Myocyte (in vitro differentiated cells): ENCODE results near the gene MNT. TPM values are rescaled to one million over a fixed set of nuclear protein-coding genes. Genes with fewer than 3 reads are reported as not detected.

Experiments used
- DNase-seq: peaks from one replicate; pipeline ENCODE4 v3.0.0-alpha.2; 2012; ENCODE audit warnings: low read depth
- total RNA-seq: library from RNA; depleted of rRNA; stranded (reverse); fragments of >200 nt; gene quantifications from 2 replicates; pipeline ENCODE4 v1.2.3, GENCODE V29; 2014

Gene MNT
- total RNA-seq, 1 donor from 2014 or later = 8.5 TPM

DNA sequence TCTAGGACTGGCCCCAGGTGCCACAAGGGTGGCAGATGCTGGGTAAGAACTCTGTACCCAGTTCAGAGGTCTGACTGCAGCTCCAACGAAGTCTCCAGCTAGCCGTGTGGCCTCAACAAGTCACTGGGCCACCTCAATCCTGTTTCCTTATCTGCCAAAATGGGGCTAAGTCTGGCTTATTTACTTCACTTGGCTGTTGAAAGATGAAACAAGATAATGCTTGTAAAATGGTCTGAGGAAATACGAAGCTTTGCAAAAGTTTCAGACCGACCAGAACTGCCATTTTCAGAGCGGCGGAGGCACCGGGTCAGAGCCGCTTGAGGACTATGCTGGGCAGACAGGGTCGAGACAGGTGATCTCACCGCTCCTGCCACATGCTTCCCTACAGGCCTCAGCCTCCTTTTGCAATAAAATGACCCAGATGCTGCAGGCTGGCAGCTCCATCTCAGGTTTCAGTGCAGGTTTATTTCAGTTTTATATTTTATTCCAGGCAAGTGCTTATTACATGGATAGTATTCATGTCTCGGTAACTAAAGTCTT, 17.2 kb downstream of the MNT start:
- DNase-seq = no peak

DNA sequence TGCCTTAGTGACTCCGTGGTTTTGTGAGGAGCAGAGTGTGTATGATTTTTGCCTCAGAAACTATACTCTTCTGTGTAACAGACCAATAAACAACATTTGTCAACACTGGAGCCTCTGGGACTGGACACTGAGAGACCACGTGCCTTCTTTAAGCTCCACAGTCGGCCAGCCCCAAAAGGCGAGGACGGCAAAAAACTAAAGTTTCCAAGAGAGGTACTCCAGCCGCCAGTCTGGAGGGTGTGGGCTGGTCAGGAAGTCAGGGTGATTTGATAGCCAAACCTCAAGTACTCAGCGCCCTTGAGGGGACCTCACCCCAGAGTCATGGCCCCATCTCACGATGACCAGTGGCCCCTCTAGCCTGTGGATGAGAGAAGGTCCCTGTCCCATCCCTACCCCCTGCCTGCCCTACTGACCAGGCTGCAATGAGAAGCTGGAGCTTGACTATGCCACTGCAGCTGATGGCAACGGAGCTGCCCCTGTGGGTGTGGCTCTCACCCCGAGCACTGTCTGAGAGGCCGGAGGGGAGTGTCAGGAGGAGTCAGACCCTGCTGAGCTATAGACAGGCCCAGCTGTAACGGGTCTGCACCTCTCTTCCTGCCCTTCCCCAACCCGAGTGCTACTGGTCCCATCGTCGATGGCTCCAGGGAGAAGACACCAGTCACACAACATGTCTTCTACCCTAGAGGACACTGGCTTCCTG, 19.8 kb downstream of the MNT start:
- DNase-seq = no peak

DNA sequence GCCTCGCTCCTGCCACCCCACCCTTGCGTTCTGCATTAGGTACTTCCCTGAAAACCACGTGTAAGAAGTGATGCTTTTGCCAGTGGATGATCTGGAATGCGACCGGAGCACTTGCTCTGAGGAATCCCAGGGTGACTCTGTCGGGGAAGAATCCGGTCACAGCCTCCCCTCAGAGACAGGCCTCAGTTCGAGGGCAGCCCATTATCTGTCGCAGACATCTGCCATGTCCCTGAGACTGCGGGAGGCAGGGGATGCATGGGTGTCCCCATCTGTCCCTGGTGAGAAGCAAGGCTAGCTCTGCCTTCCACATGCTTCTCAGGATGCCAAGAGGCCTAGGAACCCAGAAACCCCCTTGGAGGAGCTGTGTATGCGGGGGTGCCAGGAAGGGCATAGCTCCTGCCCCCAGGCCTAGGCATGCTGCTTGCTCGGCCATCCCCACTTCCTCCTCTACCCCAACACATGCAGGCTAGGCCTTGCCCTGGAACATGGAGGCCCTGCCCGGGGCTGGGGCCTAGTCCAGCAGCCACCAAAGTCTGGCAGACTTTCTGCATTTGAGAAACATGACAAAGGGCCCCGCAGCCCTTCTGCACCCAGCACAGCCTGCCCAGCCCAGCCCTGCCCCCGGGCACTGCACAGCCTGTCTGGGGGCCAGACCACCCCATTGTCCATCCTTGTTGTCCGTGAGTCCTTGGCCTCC, 20.5 kb downstream of the MNT start:
- DNase-seq = no peak

DNA sequence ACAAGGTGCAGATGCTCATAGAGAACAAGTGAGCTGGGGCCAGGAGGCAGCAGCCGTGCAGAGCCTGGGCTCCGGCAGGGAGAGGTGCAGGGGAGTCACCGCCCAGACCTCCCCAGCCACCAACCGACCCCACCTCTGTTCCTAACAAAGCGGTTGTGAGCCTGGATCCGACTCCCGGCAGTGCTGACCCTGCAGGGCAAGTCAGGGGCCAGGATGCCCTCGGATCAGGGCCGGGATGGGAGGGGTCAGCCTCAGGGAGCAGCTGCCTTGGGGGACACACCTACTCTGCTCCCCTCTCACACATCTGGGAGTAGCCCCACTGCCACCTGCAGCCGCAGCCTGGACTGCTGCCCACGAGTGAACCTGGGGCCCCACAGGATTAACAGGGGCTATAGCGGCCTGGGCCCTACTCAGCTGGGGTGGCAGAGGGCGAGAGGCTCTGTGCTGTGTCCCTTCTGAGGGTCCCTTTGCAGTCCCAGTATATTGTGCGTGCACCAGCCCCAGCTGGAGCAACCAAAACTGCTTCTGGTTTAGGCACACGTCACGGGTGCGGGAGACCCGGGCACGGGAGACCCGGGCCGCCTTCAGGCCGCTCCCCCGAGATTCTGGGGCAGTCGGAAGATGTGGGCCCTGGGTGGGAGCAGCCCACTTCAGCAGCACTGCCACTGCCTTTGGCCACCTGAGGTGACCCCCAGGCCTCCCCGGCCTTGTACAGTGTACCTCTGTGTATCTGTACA, 21.2 kb downstream of the MNT start:
- no peak for DNase-seq

DNA sequence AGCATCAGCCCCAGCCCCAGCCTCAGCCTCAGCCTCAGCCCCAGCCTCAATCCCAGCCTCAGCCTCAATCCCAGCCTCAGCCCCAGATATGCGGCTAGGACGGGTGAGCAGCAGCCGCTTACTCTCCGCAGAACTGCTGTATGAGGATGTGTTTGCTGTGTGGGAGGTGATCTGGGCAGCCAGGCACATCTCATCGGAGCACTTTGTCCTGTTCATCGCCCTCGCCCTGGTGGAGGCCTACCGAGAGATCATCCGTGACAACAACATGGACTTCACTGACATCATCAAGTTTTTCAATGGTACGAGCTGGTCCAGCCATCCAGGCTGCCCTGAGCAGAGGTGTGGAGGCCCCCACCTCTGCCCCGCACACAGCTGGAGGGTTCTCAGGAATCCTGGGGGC, 22.0 kb downstream of the MNT start:
- no peak for DNase-seq

DNA sequence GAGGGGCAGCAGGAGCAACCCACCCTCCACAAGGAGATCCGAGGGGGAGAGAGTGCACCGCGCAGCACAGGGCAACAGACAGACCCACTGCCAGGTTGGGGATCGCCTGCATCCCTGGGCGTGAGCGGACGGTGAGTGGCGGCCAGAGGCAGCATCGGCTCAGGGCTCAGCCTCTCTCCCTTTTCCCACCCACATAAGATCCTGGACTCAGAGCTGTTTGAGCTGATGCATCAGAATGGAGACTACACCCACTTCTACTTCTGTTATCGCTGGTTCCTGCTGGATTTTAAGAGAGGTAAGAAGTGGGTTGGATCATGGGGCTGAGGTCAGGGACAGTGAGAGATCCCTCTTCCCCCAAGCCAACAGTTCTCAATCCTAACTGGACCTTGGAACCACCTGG, 23.2 kb downstream of the MNT start:
- DNase-seq = no peak

DNA sequence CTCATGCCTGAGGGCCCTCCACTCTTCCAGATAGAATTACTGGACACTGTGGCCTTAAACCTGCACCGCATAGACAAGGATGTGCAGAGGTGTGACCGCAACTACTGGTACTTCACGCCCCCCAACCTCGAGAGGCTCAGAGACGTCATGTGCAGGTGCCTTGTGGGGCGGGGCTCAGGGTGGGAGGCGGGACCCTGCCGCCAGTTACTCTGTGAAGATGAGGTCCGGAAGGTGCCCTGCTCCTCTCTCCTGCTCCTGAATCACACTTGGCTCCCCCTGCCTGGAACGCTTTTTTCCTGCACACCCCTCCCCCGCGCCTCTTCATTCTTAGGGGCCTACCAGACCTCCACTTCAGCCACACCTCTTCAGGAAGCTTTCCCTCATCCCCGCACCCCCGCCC, 24.8 kb downstream of the MNT start:
- DNase-seq = no peak

DNA sequence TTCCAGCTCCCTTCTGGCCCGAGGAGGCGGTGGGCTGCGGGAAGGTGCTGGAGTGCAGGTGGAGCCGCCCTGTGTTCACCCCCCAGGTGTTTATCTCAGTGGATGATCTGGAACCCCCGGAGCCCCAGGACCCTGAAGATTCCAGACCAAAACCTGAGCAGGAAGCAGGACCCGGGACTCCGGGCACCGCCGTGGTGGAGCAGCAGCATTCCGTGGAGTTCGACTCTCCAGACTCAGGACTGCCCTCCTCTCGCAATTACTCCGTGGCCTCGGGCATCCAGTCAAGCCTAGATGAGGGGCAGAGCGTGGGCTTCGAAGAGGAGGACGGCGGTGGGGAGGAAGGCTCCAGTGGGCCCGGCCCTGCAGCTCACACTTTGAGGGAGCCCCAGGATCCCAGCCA, 25.5 kb downstream of the MNT start:
- DNase-seq = no peak

DNA sequence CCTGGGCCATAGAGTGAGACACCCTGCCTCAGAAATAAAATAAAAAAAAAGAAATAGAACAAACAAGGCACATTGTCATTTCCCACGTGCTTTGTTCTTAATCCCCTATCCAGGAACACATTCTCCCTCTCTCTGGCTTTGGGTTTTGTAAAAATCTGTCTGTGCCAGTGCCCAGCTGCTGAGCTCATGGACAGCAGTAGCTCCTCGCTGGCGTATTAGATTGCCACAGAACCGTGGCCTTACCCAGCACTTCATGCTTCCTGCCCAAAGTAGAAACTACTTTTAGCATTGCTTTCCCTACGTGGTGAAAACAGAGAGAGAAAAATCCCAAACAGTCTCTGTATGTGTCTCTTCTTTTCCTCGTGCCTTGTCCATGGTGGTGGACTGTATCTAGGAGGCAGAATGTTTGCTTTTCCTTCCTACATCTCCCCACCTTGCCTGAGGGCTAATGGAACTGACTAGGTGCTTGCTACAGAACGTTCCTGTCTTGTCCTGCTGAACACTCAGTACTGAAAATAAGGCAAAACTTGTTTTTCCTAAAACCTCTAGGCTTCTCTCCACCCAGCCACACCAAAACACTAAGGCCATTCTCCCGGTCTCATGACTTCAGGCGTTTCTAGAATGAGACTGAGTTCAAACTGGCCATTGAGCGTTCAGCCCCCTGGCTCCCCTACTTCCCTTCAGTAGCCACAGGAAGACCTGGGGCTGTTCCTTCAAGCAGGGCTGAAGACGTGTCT, 26.1 kb downstream of the MNT start:
- DNase-seq = peak; percentile 75

DNA sequence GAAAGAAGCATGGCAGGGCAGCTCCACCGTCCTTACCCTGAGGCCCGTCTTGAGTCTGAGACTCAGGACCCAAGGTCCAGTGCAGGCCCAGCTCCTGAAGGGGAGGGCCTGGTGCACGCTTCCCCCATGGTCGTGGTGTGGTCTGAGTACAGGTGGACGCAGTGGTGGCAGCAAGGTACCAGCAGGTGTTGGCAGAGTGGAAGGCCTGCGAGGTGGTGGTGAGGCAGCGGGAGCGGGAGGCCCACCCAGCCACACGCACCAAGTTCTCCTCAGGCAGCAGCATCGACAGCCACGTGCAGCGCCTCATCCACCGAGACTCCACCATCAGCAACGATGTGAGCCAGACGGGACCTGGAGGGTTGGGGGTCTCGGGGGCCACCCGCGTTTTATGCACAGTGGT, 27.7 kb downstream of the MNT start:
- DNase-seq = no peak

DNA sequence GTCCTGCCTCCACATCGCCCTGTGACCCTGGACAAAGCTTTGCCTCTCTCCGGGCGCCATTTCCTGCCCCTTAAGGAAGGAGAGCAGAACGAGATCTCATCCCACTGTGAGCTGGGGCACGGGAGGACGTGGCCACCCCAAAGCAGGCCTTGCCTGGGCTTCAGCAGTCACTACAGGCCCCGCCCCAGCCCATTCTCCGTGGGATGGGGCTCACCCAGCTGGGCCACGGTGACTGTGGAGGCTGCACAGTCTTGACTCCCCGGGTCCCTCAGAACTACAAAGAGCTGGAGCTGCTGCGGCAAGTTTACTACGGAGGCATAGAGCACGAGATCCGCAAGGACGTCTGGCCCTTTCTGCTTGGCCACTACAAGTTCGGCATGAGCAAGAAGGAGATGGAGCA, 28.2 kb downstream of the MNT start:
- DNase-seq = no peak

DNA sequence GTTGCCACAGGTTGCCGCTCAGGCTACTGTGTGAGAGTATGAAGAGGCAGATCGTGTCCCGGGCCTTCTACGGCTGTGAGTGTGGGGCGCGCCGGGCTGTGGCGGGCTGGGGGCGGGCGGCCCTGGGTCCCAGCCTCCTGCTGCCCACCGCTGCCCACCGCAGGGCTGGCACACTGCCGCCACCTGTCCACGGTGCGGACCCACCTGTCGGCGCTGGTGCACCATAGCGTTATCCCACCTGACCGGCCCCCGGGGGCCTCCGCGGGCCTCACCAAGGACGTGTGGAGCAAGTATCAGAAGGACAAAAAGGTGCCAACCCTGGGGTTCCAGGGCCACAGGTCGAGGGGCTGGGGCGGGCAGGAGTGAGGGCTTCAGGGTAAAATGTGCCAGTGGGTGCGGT, 28.7 kb downstream of the MNT start:
- DNase-seq = no peak

DNA sequence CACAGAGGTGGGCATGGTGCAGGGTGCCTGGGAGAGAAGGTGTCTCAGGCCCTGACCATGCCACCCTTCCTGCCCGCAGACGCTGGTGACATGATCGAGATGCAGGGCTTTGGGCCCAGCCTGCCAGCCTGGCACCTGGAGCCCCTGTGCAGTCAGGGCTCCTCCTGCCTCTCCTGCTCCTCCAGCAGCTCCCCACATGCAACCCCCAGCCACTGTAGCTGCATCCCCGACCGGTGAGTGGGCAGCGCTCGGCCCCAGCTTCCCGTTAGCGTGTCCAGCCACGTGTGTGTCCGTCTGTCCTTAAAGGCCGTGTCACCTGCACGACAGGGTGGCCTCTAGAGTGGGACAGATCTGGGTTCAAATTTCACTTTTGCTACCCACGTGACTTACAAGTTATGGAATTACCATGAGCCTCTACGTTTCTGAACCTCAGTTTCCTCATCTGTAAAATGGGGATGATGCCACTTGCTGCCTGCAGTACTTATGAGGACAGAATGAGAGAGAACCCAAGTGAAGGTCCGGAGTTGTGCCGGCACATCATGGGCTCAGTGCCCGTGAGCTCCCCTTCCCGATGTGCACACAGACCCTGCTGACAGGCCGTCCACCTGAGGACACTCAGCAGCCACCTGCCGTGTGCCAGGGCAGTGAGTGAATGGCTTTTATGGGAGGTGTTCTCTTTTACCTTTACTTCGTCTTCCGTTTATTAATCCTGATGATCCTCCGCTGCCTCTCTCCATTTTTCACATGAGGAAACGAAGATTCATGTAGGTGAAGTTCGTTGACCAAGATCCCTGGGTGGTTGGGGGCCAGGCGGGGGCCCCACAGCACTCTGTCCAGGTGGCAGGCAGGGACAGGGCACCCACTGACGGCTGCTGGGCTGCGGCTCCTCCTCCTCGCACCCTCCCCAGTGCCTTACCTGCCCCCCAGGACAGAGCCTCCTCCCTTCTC, 29.4 kb downstream of the MNT start:
- no peak for DNase-seq

DNA sequence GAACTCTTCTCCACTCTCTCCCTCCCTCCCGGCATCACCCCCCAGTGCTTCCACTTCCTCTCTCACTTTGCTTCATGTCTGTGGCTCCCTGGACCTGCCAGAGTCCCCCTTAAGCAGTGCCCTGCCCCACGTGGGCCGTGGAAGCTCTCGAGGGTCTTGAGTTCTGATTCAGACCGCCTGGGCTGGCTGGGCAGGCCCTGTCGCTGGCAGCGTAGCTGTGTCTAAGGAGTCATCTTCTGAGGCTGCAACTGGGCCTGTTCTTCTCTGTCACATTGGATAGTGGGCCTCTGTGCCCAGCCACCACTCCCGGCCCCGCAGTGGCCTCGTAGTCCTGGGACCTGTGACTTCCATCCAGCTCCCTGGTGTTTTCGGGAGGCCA, 30.7 kb downstream of the MNT start:
- DNase-seq = no peak

DNA sequence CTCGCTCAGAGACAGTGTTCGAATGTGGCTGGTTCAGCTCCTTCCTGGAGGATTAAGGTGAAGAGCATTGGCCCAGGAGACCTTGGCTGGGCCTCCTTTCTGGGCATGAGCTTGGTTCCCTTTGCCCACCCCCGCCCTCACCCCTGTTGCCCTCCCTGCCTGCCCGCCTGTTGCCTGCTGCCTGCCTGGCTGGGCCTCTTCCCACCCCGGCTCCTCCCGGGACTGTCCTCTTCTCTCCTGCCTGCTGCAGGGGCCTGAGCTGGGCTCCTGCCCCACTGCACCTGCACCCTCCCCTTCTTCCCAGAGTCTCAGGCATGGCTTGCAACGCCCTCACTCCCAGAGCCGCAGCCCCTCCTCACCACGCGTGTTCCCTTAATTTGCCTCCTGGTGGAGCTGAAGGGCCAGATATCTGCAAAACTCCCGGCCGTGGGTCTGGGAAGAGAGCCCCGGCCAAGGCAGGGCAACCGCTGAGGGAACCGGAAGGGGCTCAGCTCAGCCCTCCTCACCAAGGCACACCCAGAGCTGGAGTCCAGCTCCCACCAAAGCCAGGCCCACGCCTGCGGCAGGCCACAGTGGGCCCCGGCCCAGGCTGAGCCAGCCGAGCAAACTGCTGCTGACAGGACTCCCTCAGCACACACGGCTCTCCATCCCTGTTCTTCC, 31.2 kb downstream of the MNT start:
- no peak for DNase-seq

DNA sequence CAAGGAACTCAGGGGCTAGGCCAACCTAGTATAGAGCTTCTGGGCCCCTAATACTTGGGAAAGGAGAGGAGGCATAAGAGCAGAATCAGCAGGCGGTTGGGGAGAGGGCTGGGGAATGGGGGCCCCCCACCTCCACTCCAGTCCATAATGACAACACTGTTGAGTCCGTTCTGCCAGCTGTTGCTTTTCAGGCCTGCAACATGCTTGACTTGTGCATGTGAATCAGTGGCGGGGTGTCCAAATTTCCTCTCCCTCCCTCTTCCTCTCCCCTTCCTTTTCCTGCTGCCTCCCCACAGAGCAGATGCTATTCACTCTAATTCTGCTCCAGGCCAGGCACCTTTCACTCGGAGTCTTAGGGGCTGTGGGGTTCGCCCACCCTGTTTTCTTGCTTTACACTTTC, 31.8 kb downstream of the MNT start:
- DNase-seq = no peak

DNA sequence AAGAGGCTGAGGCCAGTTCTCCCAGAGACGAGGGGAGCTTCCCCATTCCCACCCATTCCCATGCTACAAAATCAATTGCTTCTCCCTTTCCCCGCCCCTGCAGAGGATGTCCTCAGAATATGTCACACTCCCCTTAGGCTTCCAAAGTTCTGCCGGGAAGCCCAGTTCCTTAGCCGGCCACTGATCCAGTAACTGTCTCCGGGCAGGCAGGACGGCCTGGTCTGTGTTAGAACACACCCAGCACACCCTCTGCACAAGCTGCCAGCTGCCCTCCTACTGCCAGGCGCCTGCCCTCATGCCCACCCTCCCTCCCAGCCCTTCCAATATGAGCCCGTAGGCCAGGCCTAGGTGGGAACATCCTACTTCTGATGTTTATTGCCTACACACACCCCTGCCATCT, 32.5 kb downstream of the MNT start:
- no peak for DNase-seq

DNA sequence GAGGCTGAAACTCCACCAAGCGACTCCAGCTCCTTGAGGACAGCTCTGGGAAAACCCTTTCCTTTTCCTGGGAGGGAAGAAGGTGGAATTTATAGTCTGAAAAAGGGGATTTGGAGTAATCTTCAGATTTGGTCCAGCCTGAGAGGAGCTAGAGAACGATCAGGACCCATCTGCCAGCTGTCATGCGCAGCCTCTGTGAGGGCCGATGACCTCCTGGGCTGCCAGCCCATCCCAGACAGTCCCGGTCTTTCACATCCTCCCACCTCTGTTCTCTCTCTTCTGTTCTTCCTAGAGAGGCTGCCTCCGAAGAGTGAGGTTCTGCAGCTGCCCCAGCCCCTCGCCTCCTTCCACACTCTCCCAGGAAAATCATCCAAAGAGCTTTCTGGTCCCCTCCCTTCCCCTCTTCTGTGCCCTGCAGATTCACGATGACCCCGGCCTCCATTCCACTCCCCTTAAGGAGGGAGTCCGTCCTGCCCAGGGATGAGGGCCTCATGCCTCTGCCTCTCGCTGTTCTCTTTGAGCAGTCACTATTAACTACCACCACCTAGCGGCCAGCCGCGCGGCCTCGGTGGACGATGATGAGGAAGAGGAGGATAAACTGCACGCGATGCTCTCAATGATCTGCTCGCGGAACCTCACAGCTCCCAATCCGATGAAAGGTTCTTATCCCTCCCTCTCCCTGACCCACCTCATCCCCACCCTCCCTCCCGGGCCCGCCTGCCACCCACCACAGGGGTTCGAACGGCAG, 33.9 kb downstream of the MNT start:
- no peak for DNase-seq

DNA sequence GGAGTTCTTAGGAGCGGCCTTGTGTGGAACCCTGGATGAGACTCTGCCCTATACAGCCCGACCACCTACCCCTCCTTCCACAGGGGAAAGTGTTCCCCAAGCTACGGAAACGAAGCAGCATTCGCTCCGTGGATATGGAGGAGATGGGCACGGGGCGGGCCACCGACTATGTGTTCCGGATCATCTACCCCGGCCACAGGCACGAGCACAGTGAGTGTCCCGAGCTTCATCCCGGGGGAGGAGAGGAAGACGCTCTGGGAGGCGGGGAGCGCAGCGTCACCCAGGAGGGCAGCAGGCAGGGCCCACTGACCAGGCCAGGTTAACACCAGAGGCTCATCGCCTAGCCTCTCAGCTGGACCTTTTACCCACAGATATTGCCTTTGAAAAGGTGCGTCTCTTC, 35.7 kb downstream of the MNT start:
- no peak for DNase-seq
